Mononuclear cell (primary cell): ENCODE measurements around the gene PTPRG. TPM values are rescaled to one million over a fixed set of nuclear protein-coding genes. Genes with fewer than 3 reads are reported as not detected.

Source experiments
- H3K27me3 ChIP-seq: 2 replicates; pipeline ENCODE4 v1.6.0; 2011; ENCODE audit warnings: low read length, control low read depth; ENCODE audit not compliant: insufficient read depth
- H3K4me1 ChIP-seq: 2 replicates; pipeline ENCODE4 v1.5.1; 2011; ENCODE audit warnings: mild to moderate bottlenecking, low read length, control low read depth; ENCODE audit not compliant: insufficient read depth
- H3K4me3 ChIP-seq: 2 replicates; pipeline ENCODE4 v1.5.1; 2011; ENCODE audit warnings: mild to moderate bottlenecking, low read length, moderate library complexity
- H3K9me3 ChIP-seq: 2 replicates; pipeline ENCODE4 v1.5.1; 2011; ENCODE audit warnings: low read depth, mild to moderate bottlenecking, control low read depth, low read length
- total RNA-seq: library from RNA; depleted of rRNA; stranded (reverse); fragments of >200 nt; gene quantifications from one replicate; pipeline ENCODE4 v1.2.3, GENCODE V29; 2012

The PTPRG gene
- total RNA-seq, 1 donor, result 0.42 TPM

GRCh38 chr3:61765157-61765876 lies 203.9 kb downstream of the PTPRG start:
- Histone ChIP-seq H3K27me3 (no peaks in the 10 kb centered on the region), H3K9me3 (no peaks in the 10 kb centered on the region), H3K4me3 (no peak overlapping the region), H3K4me1 (no peaks in the 10 kb centered on the region)

GRCh38 chr3:61768284-61769037 lies 207.1 kb downstream of the PTPRG start:
- H3K27me3 ChIP-seq, result no peaks in the 10 kb centered on the region
- H3K4me3 ChIP-seq, result no peak overlapping the region
- no peaks in the 10 kb centered on the region for H3K9me3 ChIP-seq
- no peaks in the 10 kb centered on the region for H3K4me1 ChIP-seq

- H3K9me3 ChIP-seq, result no peaks in the 10 kb centered on the region
- no peak overlapping the region for H3K4me3 ChIP-seq
- H3K4me1 ChIP-seq, result no peaks in the 10 kb centered on the region
- no peaks in the 10 kb centered on the region for H3K27me3 ChIP-seq
These were observed 208.1 kb downstream of the PTPRG start for GRCh38 chr3:61769266-61769990.

- Histone ChIP-seq H3K4me3 (no peak overlapping the region), H3K4me1 (no peaks in the 10 kb centered on the region), H3K27me3 (no peaks in the 10 kb centered on the region), H3K9me3 (no peaks in the 10 kb centered on the region)
These were observed 210.6 kb downstream of the PTPRG start for GRCh38 chr3:61771976-61772375.

- no peaks in the 10 kb centered on the region for H3K4me1 ChIP-seq
- no peak overlapping the region for H3K4me3 ChIP-seq
- H3K9me3 ChIP-seq, result no peaks in the 10 kb centered on the region
- no peaks in the 10 kb centered on the region for H3K27me3 ChIP-seq
These were observed 211.1 kb downstream of the PTPRG start for GRCh38 chr3:61772456-61772855.

- H3K4me3 ChIP-seq, result no peak overlapping the region
- no peaks in the 10 kb centered on the region for H3K27me3 ChIP-seq
- H3K9me3 ChIP-seq, result no peaks in the 10 kb centered on the region
- H3K4me1 ChIP-seq, result no peaks in the 10 kb centered on the region
These were observed 213.0 kb downstream of the PTPRG start for GRCh38 chr3:61774279-61774890.

GRCh38 chr3:61776390-61776789 lies 215.0 kb downstream of the PTPRG start:
- Histone ChIP-seq H3K4me3 (no peak overlapping the region), H3K9me3 (no peaks in the 10 kb centered on the region), H3K4me1 (no peaks in the 10 kb centered on the region), H3K27me3 (no peaks in the 10 kb centered on the region)

- Histone ChIP-seq H3K4me3 (no peak overlapping the region), H3K27me3 (no peaks in the 10 kb centered on the region), H3K9me3 (no peaks in the 10 kb centered on the region), H3K4me1 (no peaks in the 10 kb centered on the region)
These were observed 216.1 kb downstream of the PTPRG start for GRCh38 chr3:61777483-61777882.

GRCh38 chr3:61778095-61778494 lies 216.7 kb downstream of the PTPRG start:
- Histone ChIP-seq H3K27me3 (no peaks in the 10 kb centered on the region), H3K4me3 (no peak overlapping the region), H3K9me3 (no peaks in the 10 kb centered on the region), H3K4me1 (no peaks in the 10 kb centered on the region)

- no peak overlapping the region for H3K4me3 ChIP-seq
These were observed 218.6 kb downstream of the PTPRG start for GRCh38 chr3:61780016-61780415.

GRCh38 chr3:61780455-61781228 lies 219.3 kb downstream of the PTPRG start:
- Histone ChIP-seq H3K27me3 (no peaks in the 10 kb centered on the region), H3K4me3 (no peak overlapping the region), H3K9me3 (no peaks in the 10 kb centered on the region), H3K4me1 (no peaks in the 10 kb centered on the region)

More at GRCh38 chr3:61780016-61780415, 218.6 kb downstream of the PTPRG start:
- no peaks in the 10 kb centered on the region for H3K27me3 ChIP-seq
- no peaks in the 10 kb centered on the region for H3K9me3 ChIP-seq
- no peaks in the 10 kb centered on the region for H3K4me1 ChIP-seq

GRCh38 chr3:61783993-61784718 lies 222.8 kb downstream of the PTPRG start:
- H3K4me3 ChIP-seq, result no peak overlapping the region
- H3K4me1 ChIP-seq, result no peaks in the 10 kb centered on the region
- H3K27me3 ChIP-seq, result no peaks in the 10 kb centered on the region
- H3K9me3 ChIP-seq, result no peaks in the 10 kb centered on the region

- Histone ChIP-seq H3K4me3 (no peak overlapping the region), H3K4me1 (no peaks in the 10 kb centered on the region), H3K9me3 (no peaks in the 10 kb centered on the region), H3K27me3 (no peaks in the 10 kb centered on the region)
These were observed 227.5 kb downstream of the PTPRG start for GRCh38 chr3:61788623-61789507.
